NCI-H2196 treated with DMSO at 0.1 percent for 48 hours (cell line): ENCODE data around the gene DPH3.

Experiments
- DNase-seq: peaks from one replicate; lab custom pipeline; 2025; ENCODE audit not compliant: unreplicated experiment; lab: John Stamatoyannopoulos, UW

DPH3 gene

GRCh38 chr3:16257309-16257708, 7.4 kb downstream of the DPH3 start:
- no peak for DNase-seq

- DNase-seq: no peak
These were observed 9.0 kb downstream of the DPH3 start for GRCh38 chr3:16255726-16256125.

- DNase-seq: no peak
These were observed 9.4 kb downstream of the DPH3 start for GRCh38 chr3:16255326-16255725.

GRCh38 chr3:16254916-16255315, 9.8 kb downstream of the DPH3 start:
- no peak for DNase-seq

- DNase-seq: no peak
These were observed 11.1 kb downstream of the DPH3 start for GRCh38 chr3:16253601-16254000.

GRCh38 chr3:16252988-16253387, 11.8 kb downstream of the DPH3 start:
- no peak for DNase-seq

- DNase-seq: no peak
These were observed 12.3 kb downstream of the DPH3 start for GRCh38 chr3:16252243-16252978.

- DNase-seq: no peak
These were observed 13.2 kb downstream of the DPH3 start for GRCh38 chr3:16251316-16252085.

- no peak for DNase-seq
These were observed 14.9 kb downstream of the DPH3 start for GRCh38 chr3:16249886-16250285.

- no peak for DNase-seq
These were observed 15.4 kb downstream of the DPH3 start for GRCh38 chr3:16249336-16249735.

- DNase-seq: no peak
These were observed 16.2 kb downstream of the DPH3 start for GRCh38 chr3:16248556-16248955.

- peak; percentile 10 for DNase-seq
These were observed 17.3 kb downstream of the DPH3 start for GRCh38 chr3:16247282-16248061.

GRCh38 chr3:16245609-16246008, 19.1 kb downstream of the DPH3 start:
- no peak for DNase-seq

- DNase-seq: no peak
These were observed 20.8 kb downstream of the DPH3 start for GRCh38 chr3:16243706-16244490.

- no peak for DNase-seq
These were observed 22.6 kb downstream of the DPH3 start for GRCh38 chr3:16242177-16242576.

- no peak for DNase-seq
These were observed 23.5 kb downstream of the DPH3 start for GRCh38 chr3:16241225-16241624.

- DNase-seq: no peak
These were observed 24.3 kb downstream of the DPH3 start for GRCh38 chr3:16240229-16241023.

GRCh38 chr3:16239780-16240179, 25.0 kb downstream of the DPH3 start:
- DNase-seq: no peak

- DNase-seq: no peak
These were observed 25.5 kb downstream of the DPH3 start for GRCh38 chr3:16239086-16239770.
